IMR-90 (cell line): ENCODE measurements around the gene PRAMEF12. TPM values are rescaled to one million over a fixed set of nuclear protein-coding genes. Genes with fewer than 3 reads are reported as not detected.

ENCODE experiments used
- ATAC-seq: fragments of 200-7000 bp; cut with Tn5 transposase; 2 replicates; pipeline ENCODE4 v1.9.1; 2020; ENCODE audit warnings: low read depth, mild to moderate bottlenecking, moderate library complexity
- BruUV-seq: library from RNA; stranded (reverse); fragments of 400-500 nt; replicated peaks from 2 replicates; lab custom pipeline; 2021; lab: Mats Ljungman, UMichigan
- CTCF ChIA-PET: fragments of 300-600 bp; formaldehyde crosslinking; extraction: SDS; loops from one replicate; lab custom pipeline; 2021; ENCODE audit warnings: antibody characterized with exemption; lab: Yijun Ruan, JAX
- POLR2A ChIA-PET: fragments of 300-600 bp; sonication (Branson Sonifier 250); formaldehyde crosslinking; loops from one replicate; lab custom pipeline; 2022; ENCODE audit warnings: antibody characterized with exemption; ENCODE audit not compliant: unreplicated experiment; lab: Charles Lee
- DNase-seq: peaks from one replicate; pipeline ENCODE4 v3.0.0; 2013
- H2AFZ ChIP-seq: replicated peaks from 2 replicates; pipeline ENCODE3; 2013; ENCODE audit warnings: low read length, mild to moderate bottlenecking; ENCODE audit not compliant: poor library complexity
- H2AK5ac ChIP-seq: 2 replicates; pipeline ENCODE4 v1.6.1; 2013; ENCODE audit warnings: low read depth, low read length, inconsistent platforms
- H2AK9ac ChIP-seq: replicated peaks from 2 replicates; pipeline ENCODE3; 2013; ENCODE audit warnings: mild to moderate bottlenecking, low read depth, low read length, moderate library complexity; ENCODE audit not compliant: poor library complexity
- H2BK120ac ChIP-seq: 2 replicates; pipeline ENCODE4 v1.6.1; 2013; ENCODE audit warnings: low read depth, low read length, inconsistent platforms
- H2BK15ac ChIP-seq: 3 replicates; pipeline ENCODE4 v1.6.1; 2013; ENCODE audit warnings: low read depth, low read length, inconsistent platforms
- H2BK20ac ChIP-seq: 2 replicates; pipeline ENCODE4 v1.6.1; 2013; ENCODE audit warnings: low read depth, mild to moderate bottlenecking, inconsistent platforms, low read length, moderate library complexity
- H2BK5ac ChIP-seq: 2 replicates; pipeline ENCODE4 v1.6.1; 2013; ENCODE audit warnings: mild to moderate bottlenecking, low read depth, low read length, inconsistent platforms; ENCODE audit not compliant: poor library complexity, severe bottlenecking
- H3K14ac ChIP-seq: replicated peaks from 2 replicates; pipeline ENCODE4 v1.6.1; 2013; ENCODE audit warnings: low read depth, low read length, inconsistent platforms
- H3K18ac ChIP-seq: 2 replicates; pipeline ENCODE4 v1.6.1; 2013; ENCODE audit warnings: low read depth, low read length, control low read depth
- H3K23ac ChIP-seq: 2 replicates; pipeline ENCODE4 v1.6.1; 2013; ENCODE audit warnings: low read depth, low read length, inconsistent platforms
- H3K27ac ChIP-seq: 2 replicates; pipeline ENCODE4 v1.5.1; 2013; ENCODE audit warnings: mild to moderate bottlenecking, control low read depth, low read length; ENCODE audit not compliant: insufficient read depth
- H3K27me3 ChIP-seq: 2 replicates; pipeline ENCODE4 v1.6.1; 2013; ENCODE audit warnings: low read length; ENCODE audit not compliant: control insufficient read depth, insufficient read depth
- H3K36me3 ChIP-seq: 2 replicates; pipeline ENCODE4 v1.6.1; 2013; ENCODE audit warnings: low read length, mixed read lengths; ENCODE audit not compliant: control insufficient read depth, insufficient read depth
- H3K4ac ChIP-seq: 2 replicates; pipeline ENCODE4 v1.6.1; 2013; ENCODE audit warnings: low read depth, low read length, inconsistent platforms
- H3K4me1 ChIP-seq: 2 replicates; pipeline ENCODE4 v1.6.1; 2013; ENCODE audit warnings: low read length, mixed read lengths; ENCODE audit not compliant: control insufficient read depth, insufficient read depth
- H3K4me2 ChIP-seq: 2 replicates; pipeline ENCODE4 v1.6.1; 2013; ENCODE audit warnings: low read depth, mild to moderate bottlenecking, control low read depth, low read length, moderate library complexity
- H3K4me3 ChIP-seq: 2 replicates; pipeline ENCODE4 v1.5.1; 2013; ENCODE audit warnings: low read depth, mild to moderate bottlenecking, control low read depth, low read length, moderate library complexity; ENCODE audit not compliant: insufficient read depth
- H3K56ac ChIP-seq: 2 replicates; pipeline ENCODE4 v1.6.1; 2013; ENCODE audit warnings: low read length, inconsistent platforms; ENCODE audit not compliant: insufficient read depth; ENCODE audit errors: extremely low read depth
- H3K79me1 ChIP-seq, 2 experiments: 2 replicates each; pipeline ENCODE4 v1.6.1; 2013; ENCODE audit warnings: low read length in 2 of 2, inconsistent platforms in 1 of 2, low read depth in 1 of 2
- H3K9ac ChIP-seq: 2 replicates; pipeline ENCODE4 v1.6.1; 2013; ENCODE audit warnings: low read depth, low read length, control low read depth
- H3K9me1 ChIP-seq: 2 replicates; pipeline ENCODE4 v1.6.1; 2013; ENCODE audit warnings: low read length, inconsistent platforms; ENCODE audit not compliant: insufficient read depth
- H3K9me3 ChIP-seq: 2 replicates; pipeline ENCODE4 v1.6.1; 2013; ENCODE audit warnings: low read length; ENCODE audit not compliant: control insufficient read depth, insufficient read depth
- H4K20me1 ChIP-seq: 2 replicates; pipeline ENCODE4 v1.6.1; 2013; ENCODE audit warnings: low read length, inconsistent platforms; ENCODE audit not compliant: insufficient read depth
- H4K5ac ChIP-seq: 2 replicates; pipeline ENCODE4 v1.6.1; 2013; ENCODE audit warnings: mild to moderate bottlenecking, low read depth, low read length, control low read depth
- H4K8ac ChIP-seq, 2 experiments: 2 replicates each; pipeline ENCODE4 v1.6.1; 2013; ENCODE audit warnings: low read depth in 2 of 2, low read length in 2 of 2, control low read depth in 1 of 2, inconsistent platforms in 1 of 2
- H4K91ac ChIP-seq: 2 replicates; pipeline ENCODE4 v1.6.1; 2013; ENCODE audit warnings: low read depth, low read length, inconsistent platforms; ENCODE audit not compliant: insufficient read depth
- MXI1 ChIP-seq: IDR thresholded peaks from 2 replicates; pipeline ENCODE4 v1.6.1; 2012; ENCODE audit warnings: low read depth, mild to moderate bottlenecking, low read length, moderate library complexity, borderline replicate concordance
- WGBS, 2 experiments: methylation state at CpG; one replicate each; pipeline versions ENCODE4 v1.1.5 to v1.1.7; 2013; ENCODE audit warnings: missing lambda C conversion rate in 2 of 2; ENCODE audit not compliant: insufficient read length in 1 of 2; ENCODE audit errors: extremely low coverage in 2 of 2; 5-methylcytosine and 5-hydroxymethylcytosine counted together
- dilution Hi-C: fragments of 300-500 bp; cut with HindIII; formaldehyde crosslinking; loops from one replicate; pipeline ENCODE4 v1.14.3; 2018; ENCODE audit warnings: low sequenced_read_pairs; ENCODE audit not compliant: unreplicated experiment
- in situ Hi-C: fragments of 300-500 bp; cut with MboI; formaldehyde crosslinking; loops from 3 replicates; pipeline ENCODE4 v1.14.3; 2019; ENCODE audit warnings: low sequenced_read_pairs, inconsistent platforms, mixed read lengths
- intact Hi-C: fragments of 100-400 bp; cut with micrococcal nuclease; formaldehyde crosslinking; loops from 2 replicates; pipeline ENCODE4 v1.10.0; 2022
- polyA plus RNA-seq, 3 experiments: library from polyadenylated mRNA; depleted of rRNA; stranded (reverse); fragments of >200 nt; gene quantifications; 2 replicates each; pipeline ENCODE4 v1.2.3, GENCODE V29; 2012; ENCODE audit warnings: low replicate concordance in 1 of 3
- total RNA-seq: library from RNA; depleted of rRNA; stranded (reverse); fragments of >200 nt; gene quantifications from 2 replicates; pipeline ENCODE4 v1.2.3, GENCODE V29; 2012

The PRAMEF12 gene
- total and polyA plus RNA-seq, 2 of the 4 experiments (the other 2 are of a cell fraction): not detected

DNA sequence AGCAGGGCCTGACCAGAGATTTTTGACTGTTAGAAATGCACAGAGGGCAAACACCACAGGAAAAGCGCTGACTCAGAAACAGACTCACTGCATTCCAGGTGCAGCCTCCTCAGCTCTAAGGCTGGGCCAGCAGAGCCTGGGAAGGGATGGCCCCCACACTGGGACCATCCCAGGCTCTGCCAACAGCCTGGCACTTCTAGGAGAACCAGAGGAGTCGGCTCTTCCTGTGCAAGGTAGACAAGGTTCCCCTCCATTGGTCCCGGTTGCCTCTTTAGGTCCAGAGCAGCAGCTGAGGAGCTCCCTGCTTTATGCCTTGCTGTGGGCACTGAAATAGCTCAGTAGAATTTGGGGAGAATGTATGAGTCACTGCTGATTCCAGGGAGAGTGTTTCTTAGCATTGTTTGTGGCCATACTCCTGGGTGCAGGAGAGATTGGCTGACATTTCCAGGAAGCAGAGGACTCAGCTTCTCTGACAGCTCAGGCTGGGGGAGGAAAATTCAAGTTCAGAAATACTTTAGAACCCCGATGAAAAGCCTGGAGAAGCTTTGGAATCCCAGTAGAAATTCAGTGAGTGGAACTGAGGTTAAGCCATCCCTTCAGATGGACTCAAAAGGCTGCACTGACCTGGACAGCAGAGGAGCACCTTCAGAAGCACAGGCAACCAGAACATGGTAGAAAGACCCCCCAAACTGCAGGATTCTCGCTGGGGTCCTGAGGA, 37.3 kb downstream of the PRAMEF12 start:
- ATAC-seq: no peak
- Histone ChIP-seq H2AK9ac (no peak overlapping the region), H3K27me3 (no peaks in the 10 kb centered on the region), H3K14ac (no peak overlapping the region), H3K4me3 (no peak overlapping the region), H3K18ac (no peak overlapping the region), H4K5ac (no peak overlapping the region), H3K23ac (no peak overlapping the region), H3K36me3 (no peaks in the 10 kb centered on the region), H2BK5ac (no peak overlapping the region), H3K4me1 (no peaks in the 10 kb centered on the region), H4K8ac (no peak overlapping the region), H3K9ac (no peak overlapping the region), H3K4ac (no peak overlapping the region), H3K79me1 (no peaks in the 10 kb centered on the region), H3K9me3 (peaks cover 21% of the 10 kb centered on the region), H2AK5ac (no peak overlapping the region), H3K4me2 (no peak overlapping the region), H2AFZ (no peak overlapping the region), H3K27ac (no peak overlapping the region), H3K56ac (no peak overlapping the region), H3K9me1 (no peaks in the 10 kb centered on the region), H2BK20ac (no peak overlapping the region), H4K91ac (no peak overlapping the region), H2BK120ac (no peak overlapping the region), H4K20me1 (no peaks in the 10 kb centered on the region), H2BK15ac (no peak overlapping the region)
- dilution Hi-C loops (no loop called here), intact Hi-C loops (no loop called here), in situ Hi-C loops (no loop called here)
- CTCF ChIA-PET: no interaction called here
- TF ChIP-seq MXI1: no peak
- DNase-seq: no peak
- POLR2A ChIA-PET: no interaction called here
- no TSS peak for BruUV-seq
- 17% methylated on average over 1 of the region's 5 CpGs; no CpG with 5 or more reads in 1 of the 2 experiments for WGBS, 2 experiments
